Liver (tissue), 9 donors: ENCODE results near the gene BDP1. TPM values are rescaled to one million over a fixed set of nuclear protein-coding genes. Genes with fewer than 3 reads are reported as not detected.

ENCODE experiments used
- DNase-seq: peaks from one replicate; pipeline ENCODE4 v3.0.0-alpha.2; 2017; ENCODE audit warnings: low spot score
- H3K27ac ChIP-seq, 2 donors: one replicate each; pipeline ENCODE4 v1.7.0; 2013; ENCODE audit warnings: inconsistent platforms in 2 of 2, low read length in 2 of 2, control low read depth in 1 of 2, low read depth in 1 of 2, mild to moderate bottlenecking in 1 of 2
- H3K27me3 ChIP-seq, 4 donors: one replicate each; pipeline versions ENCODE4 v1.6.1 to v1.7.0; 2013; ENCODE audit warnings: low read length in 3 of 4, inconsistent platforms in 1 of 4, mild to moderate bottlenecking in 1 of 4, moderate library complexity in 1 of 4; ENCODE audit not compliant: control insufficient read depth in 4 of 4, insufficient read depth in 4 of 4
- H3K36me3 ChIP-seq, 4 donors: one replicate each; pipeline versions ENCODE4 v1.6.1 to v1.7.0; 2013; ENCODE audit warnings: low read length in 3 of 4, mild to moderate bottlenecking in 3 of 4, low read depth in 1 of 4, moderate library complexity in 1 of 4; ENCODE audit not compliant: control insufficient read depth in 4 of 4, insufficient read depth in 3 of 4
- H3K4me1 ChIP-seq, 4 donors: one replicate each; pipeline versions ENCODE4 v1.6.1 to v1.7.0; 2013; ENCODE audit warnings: low read length in 3 of 4, mild to moderate bottlenecking in 3 of 4, moderate library complexity in 1 of 4; ENCODE audit not compliant: control insufficient read depth in 4 of 4, insufficient read depth in 4 of 4
- H3K4me3 ChIP-seq, 3 donors: one replicate each; pipeline versions ENCODE4 v1.6.1 to v1.7.0; 2013; ENCODE audit warnings: low read length in 3 of 3, control low read depth in 1 of 3, low read depth in 1 of 3, mild to moderate bottlenecking in 1 of 3
- H3K9ac ChIP-seq, 2 donors: one replicate each; pipeline ENCODE4 v1.7.0; 2013; ENCODE audit warnings: low read length in 2 of 2, mild to moderate bottlenecking in 2 of 2, moderate library complexity in 2 of 2, control low read depth in 1 of 2, low read depth in 1 of 2
- H3K9me3 ChIP-seq, 4 donors: one replicate each; pipeline versions ENCODE4 v1.6.1 to v1.7.0; 2013; ENCODE audit warnings: low read length in 3 of 4; ENCODE audit not compliant: control insufficient read depth in 4 of 4
- ATF3 ChIP-seq: IDR thresholded peaks from 2 replicates; pipeline ENCODE4 v1.6.1; 2016; ENCODE audit warnings: antibody characterized with exemption
- CTCF ChIP-seq: fragments of 150-350 bp; IDR thresholded peaks from 2 replicates; pipeline ENCODE4 v1.5.1; 2017; ENCODE audit warnings: improper control_type of control experiment, low read depth, low read length; ENCODE audit not compliant: missing input control
- EGR1 ChIP-seq, 2 donors: IDR thresholded peaks; 2 replicates each; pipeline ENCODE4 v1.6.1; 2016 to 2018; ENCODE audit warnings: antibody characterized with exemption in 2 of 2, low read depth in 2 of 2
- FOXA1 ChIP-seq: IDR thresholded peaks from 2 replicates; pipeline ENCODE4 v1.6.1; 2016; ENCODE audit warnings: antibody characterized with exemption
- FOXA2 ChIP-seq: IDR thresholded peaks from 2 replicates; pipeline ENCODE4 v1.6.1; 2016; ENCODE audit warnings: antibody characterized with exemption
- GABPA ChIP-seq, 2 donors: IDR thresholded peaks in 1 of 2; conservative IDR thresholded peaks in 1 of 2; 2 replicates each; pipeline ENCODE4 v1.6.1; 2016; ENCODE audit warnings: antibody characterized with exemption in 2 of 2, mild to moderate bottlenecking in 1 of 2, moderate library complexity in 1 of 2
- HNF4A ChIP-seq, 2 donors: conservative IDR thresholded peaks; 2 replicates each; pipeline ENCODE4 v1.6.1; 2016; ENCODE audit warnings: antibody characterized with exemption in 2 of 2, mild to moderate bottlenecking in 2 of 2
- JUND ChIP-seq, 2 donors: IDR thresholded peaks; 2 replicates each; pipeline ENCODE4 v1.6.1; 2016; ENCODE audit warnings: antibody characterized with exemption in 2 of 2
- MAX ChIP-seq: IDR thresholded peaks from 2 replicates; pipeline ENCODE4 v1.6.1; 2016; ENCODE audit warnings: antibody characterized with exemption
- NR2F2 ChIP-seq: IDR thresholded peaks from 2 replicates; pipeline ENCODE4 v1.6.1; 2016; ENCODE audit warnings: antibody characterized with exemption
- RAD21 ChIP-seq, 2 donors: IDR thresholded peaks; 2 replicates each; pipeline ENCODE4 v1.6.1; 2016; ENCODE audit warnings: antibody characterized with exemption in 2 of 2, mild to moderate bottlenecking in 2 of 2
- RXRA ChIP-seq, 2 donors: IDR thresholded peaks; 2 replicates each; pipeline ENCODE4 v1.6.1; 2017 to 2018; ENCODE audit warnings: antibody characterized with exemption in 2 of 2, mild to moderate bottlenecking in 1 of 2
- SP1 ChIP-seq: IDR thresholded peaks from 2 replicates; pipeline ENCODE4 v1.6.1; 2018; ENCODE audit warnings: antibody characterized with exemption, mild to moderate bottlenecking
- TAF1 ChIP-seq: conservative IDR thresholded peaks from 2 replicates; pipeline ENCODE4 v1.6.1; 2016; ENCODE audit warnings: antibody characterized with exemption, mild to moderate bottlenecking
- YY1 ChIP-seq: IDR thresholded peaks from 2 replicates; pipeline ENCODE4 v1.6.1; 2016; ENCODE audit warnings: antibody characterized with exemption, mild to moderate bottlenecking
- WGBS: extraction: QIAGEN DNeasy Blood & Tissue Kit; methylation state at CpG from one replicate; pipeline ENCODE4 v1.1.7; 2013; 5-methylcytosine and 5-hydroxymethylcytosine counted together
- polyA plus RNA-seq, 2 donors: library from polyadenylated mRNA; stranded (reverse) in 1 of 2; unstranded in 1 of 2; fragments of 200-250 nt in 1 of 2; fragments of >200 nt in 1 of 2; fragmentation: Nextera tagmentation in 1 of 2; extraction: Ambion mirVana in 1 of 2; gene quantifications; one replicate each; pipeline versions ENCODE4 v1.2.1 to v1.2.3, GENCODE V29; 2013 to 2015
- total RNA-seq, 2 donors: library from RNA; depleted of rRNA; stranded (reverse); fragments of >200 nt; gene quantifications; one replicate each; pipeline ENCODE4 v1.2.3, GENCODE V29; 2014
- TF ChIP-seq, protein P1 (sequence below): IDR thresholded peaks from 2 replicates; pipeline ENCODE4 v1.6.1; 2016; ENCODE audit warnings: antibody characterized with exemption, mild to moderate bottlenecking
- TF ChIP-seq, protein P2 (sequence below): IDR thresholded peaks from 2 replicates; pipeline ENCODE4 v1.6.1; 2016; ENCODE audit warnings: antibody characterized with exemption
- donor health status: healthy.
- donor health status: healthy.
- donor health status: healthy.
- donor health status: healthy.
- donor health status: healthy.

BDP1 gene
- total and polyA plus RNA-seq, 4 donors, result 3.8 to 17.2 (median 12.7) TPM

DNA sequence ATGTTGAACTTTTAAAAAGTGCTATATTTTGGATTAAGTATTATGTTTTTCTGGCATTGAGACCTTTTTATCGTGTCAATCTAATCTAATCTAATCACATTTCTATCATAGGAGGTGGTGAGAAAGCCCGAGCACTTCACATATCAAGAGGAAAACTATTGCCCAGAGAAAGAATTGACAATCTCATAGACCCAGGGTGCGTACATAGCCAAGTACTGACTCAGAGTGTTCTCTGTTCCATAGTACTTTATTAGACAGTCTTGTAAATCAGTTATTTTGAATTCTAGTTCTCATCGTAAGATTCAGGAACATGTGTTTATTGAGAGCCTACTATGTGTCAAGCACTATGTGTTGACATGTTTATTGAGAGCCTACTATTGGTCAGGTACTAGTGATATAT is 140.7 kb downstream of the BDP1 start:
- DNase-seq, result no peak
- H3K9ac ChIP-seq, result no peak overlapping the region
- TF ChIP-seq EGR1 (IDR thresholded peaks at IDR 0.05; ENCODE audit: low read depth in 2 of 2) (no peak), CTCF (no peak), RAD21 (IDR thresholded peaks at IDR 0.05) (no peak), YY1 (no peak), RXRA (IDR thresholded peaks at IDR 0.05) (no peak), ATF3 (no peak), HNF4A (conservative IDR thresholded peaks at IDR 0.05) (no peak), TAF1 (no peak), SP1 (no peak), FOXA1 (no peak), GABPA (IDR thresholded peaks at IDR 0.05 in 1 of 2, conservative IDR thresholded peaks at IDR 0.05 in 1 of 2) (no peak), FOXA2 (no peak), NR2F2 (no peak), MAX (no peak)
- TF ChIP-seq, protein P1, sequence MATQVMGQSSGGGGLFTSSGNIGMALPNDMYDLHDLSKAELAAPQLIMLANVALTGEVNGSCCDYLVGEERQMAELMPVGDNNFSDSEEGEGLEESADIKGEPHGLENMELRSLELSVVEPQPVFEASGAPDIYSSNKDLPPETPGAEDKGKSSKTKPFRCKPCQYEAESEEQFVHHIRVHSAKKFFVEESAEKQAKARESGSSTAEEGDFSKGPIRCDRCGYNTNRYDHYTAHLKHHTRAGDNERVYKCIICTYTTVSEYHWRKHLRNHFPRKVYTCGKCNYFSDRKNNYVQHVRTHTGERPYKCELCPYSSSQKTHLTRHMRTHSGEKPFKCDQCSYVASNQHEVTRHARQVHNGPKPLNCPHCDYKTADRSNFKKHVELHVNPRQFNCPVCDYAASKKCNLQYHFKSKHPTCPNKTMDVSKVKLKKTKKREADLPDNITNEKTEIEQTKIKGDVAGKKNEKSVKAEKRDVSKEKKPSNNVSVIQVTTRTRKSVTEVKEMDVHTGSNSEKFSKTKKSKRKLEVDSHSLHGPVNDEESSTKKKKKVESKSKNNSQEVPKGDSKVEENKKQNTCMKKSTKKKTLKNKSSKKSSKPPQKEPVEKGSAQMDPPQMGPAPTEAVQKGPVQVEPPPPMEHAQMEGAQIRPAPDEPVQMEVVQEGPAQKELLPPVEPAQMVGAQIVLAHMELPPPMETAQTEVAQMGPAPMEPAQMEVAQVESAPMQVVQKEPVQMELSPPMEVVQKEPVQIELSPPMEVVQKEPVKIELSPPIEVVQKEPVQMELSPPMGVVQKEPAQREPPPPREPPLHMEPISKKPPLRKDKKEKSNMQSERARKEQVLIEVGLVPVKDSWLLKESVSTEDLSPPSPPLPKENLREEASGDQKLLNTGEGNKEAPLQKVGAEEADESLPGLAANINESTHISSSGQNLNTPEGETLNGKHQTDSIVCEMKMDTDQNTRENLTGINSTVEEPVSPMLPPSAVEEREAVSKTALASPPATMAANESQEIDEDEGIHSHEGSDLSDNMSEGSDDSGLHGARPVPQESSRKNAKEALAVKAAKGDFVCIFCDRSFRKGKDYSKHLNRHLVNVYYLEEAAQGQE, result no peak
- TF ChIP-seq, protein P2, sequence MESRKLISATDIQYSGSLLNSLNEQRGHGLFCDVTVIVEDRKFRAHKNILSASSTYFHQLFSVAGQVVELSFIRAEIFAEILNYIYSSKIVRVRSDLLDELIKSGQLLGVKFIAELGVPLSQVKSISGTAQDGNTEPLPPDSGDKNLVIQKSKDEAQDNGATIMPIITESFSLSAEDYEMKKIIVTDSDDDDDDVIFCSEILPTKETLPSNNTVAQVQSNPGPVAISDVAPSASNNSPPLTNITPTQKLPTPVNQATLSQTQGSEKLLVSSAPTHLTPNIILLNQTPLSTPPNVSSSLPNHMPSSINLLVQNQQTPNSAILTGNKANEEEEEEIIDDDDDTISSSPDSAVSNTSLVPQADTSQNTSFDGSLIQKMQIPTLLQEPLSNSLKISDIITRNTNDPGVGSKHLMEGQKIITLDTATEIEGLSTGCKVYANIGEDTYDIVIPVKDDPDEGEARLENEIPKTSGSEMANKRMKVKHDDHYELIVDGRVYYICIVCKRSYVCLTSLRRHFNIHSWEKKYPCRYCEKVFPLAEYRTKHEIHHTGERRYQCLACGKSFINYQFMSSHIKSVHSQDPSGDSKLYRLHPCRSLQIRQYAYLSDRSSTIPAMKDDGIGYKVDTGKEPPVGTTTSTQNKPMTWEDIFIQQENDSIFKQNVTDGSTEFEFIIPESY, result no peak
- no peaks in the 10 kb centered on the region for H3K4me1 ChIP-seq
- H3K27ac ChIP-seq, result no peak overlapping the region
- H3K9me3 ChIP-seq, result no peaks in the 10 kb centered on the region
- H3K27me3 ChIP-seq, result no peaks in the 10 kb centered on the region
- no peak overlapping the region for H3K4me3 ChIP-seq
- peaks cover 8 to 38% (median 27%) of the 10 kb centered on the region in 4 donors for H3K36me3 ChIP-seq
- 93% methylated on average over 4 of the region's 4 CpGs for WGBS

DNA sequence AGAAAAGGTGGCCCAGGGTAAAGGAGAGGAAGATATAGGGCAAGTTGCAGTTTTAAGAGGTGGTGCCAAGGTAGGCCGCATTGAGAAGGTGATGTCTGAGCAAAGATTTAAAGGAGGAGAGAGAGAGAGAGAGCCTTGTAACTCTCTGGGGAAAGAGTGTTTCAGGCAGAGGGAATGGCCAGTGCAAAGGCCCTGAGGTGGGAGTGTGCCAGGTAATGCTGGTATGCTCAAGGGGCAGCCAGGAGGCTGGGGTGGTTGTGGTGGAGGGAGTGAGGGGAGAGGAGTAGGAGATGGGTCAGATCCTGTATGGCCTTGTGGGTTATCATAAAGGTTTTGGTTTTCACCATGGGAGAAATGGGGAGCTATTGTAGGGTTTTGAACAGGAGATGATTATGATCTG is 141.6 kb downstream of the BDP1 start:
- 100% methylated on average over 1 of the region's 1 CpG for WGBS
- Histone ChIP-seq H3K4me3 (no peak overlapping the region), H3K9ac (no peak overlapping the region), H3K36me3 (peaks cover 8 to 43% (median 30%) of the 10 kb centered on the region in 4 donors), H3K27ac (no peak overlapping the region), H3K27me3 (no peaks in the 10 kb centered on the region), H3K4me1 (no peaks in the 10 kb centered on the region), H3K9me3 (no peaks in the 10 kb centered on the region)
- no peak for DNase-seq
- TF ChIP-seq JUND (IDR thresholded peaks at IDR 0.05), result no peak
- no peak for TF ChIP-seq SP1
- TF ChIP-seq ATF3, result no peak
- no peak for TF ChIP-seq RXRA (IDR thresholded peaks at IDR 0.05)
- TF ChIP-seq FOXA1, result no peak
- no peak for TF ChIP-seq MAX
- TF ChIP-seq GABPA (IDR thresholded peaks at IDR 0.05 in 1 of 2, conservative IDR thresholded peaks at IDR 0.05 in 1 of 2), result no peak
- TF ChIP-seq YY1, result no peak
- TF ChIP-seq EGR1 (IDR thresholded peaks at IDR 0.05; ENCODE audit: low read depth in 2 of 2), result no peak
- no peak for TF ChIP-seq RAD21 (IDR thresholded peaks at IDR 0.05)
- no peak for TF ChIP-seq TAF1
- TF ChIP-seq HNF4A (conservative IDR thresholded peaks at IDR 0.05), result no peak
- TF ChIP-seq, protein P1, result no peak
- TF ChIP-seq FOXA2, result no peak
